ENCODE data around the gene POLR1B.
"Not testable (repeated sequence)": the region's sequence is repeated elsewhere in the genome, so short reads cannot be mapped to it uniquely, and the experiment has no call there.

POLR1B gene

DNA sequence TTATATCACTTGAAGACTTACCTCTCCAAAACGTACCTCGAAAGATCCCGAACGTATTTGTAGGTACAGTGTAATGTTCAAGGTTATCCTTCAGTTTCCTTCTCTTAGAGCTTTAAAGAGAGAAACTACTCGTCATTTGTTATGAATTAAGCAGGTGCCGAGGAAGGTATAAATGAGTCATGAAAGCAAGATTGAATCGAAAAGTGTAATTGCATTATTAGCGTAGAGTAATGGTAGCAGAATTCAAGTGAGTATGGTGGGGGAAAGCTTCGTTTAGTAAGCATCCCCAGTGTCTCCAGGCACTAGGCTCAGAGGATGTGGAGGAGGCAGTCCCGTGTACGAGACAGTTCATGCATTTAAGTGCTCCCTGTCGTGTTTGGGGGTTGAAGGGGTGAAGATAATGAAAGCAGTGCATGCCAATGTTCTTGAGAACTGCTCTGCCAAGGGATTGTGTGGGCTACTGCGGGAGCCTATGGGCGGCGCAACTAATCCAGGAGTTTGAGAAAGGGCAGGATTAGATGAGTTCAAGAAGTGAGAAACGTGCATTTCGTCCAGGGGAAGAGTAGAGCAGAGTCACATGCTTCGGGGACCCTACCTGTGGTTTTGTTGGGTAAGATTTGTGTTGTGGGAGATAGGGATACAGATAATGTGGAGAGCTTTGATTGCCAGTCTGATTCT is 858 bp downstream of the POLR1B start:
- DNase-seq = peak; percentile 14 to 23

GRCh38 chr2:112547333-112547732 is 5.1 kb downstream of the POLR1B start:
- DNase-seq = no peak

GRCh38 chr2:112548980-112549379 is 6.7 kb downstream of the POLR1B start:
- no peak for DNase-seq

- DNase-seq = no peak
These were observed 23.8 kb downstream of the POLR1B start for GRCh38 chr2:112566104-112566503.

DNA sequence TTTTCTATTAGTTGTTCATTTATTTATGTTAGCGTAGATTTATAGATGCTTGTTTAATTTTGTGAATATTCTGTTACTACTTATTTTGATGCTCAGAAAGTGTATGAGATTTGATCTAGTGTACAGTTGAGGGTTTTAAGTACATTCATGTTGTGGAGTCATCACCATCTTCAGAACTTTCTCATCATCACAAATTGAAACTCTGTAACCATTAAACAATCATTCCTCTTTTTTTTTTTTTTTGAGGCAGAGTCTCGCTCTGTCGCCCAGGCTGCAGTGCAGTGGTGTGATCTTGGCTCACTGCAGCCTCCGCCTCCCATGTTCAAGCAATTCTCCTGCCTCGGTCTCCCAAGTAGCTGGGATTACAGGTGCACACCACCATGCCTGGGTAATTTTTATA is 24.2 kb downstream of the POLR1B start:
- not testable (repeated sequence) for DNase-seq

DNA sequence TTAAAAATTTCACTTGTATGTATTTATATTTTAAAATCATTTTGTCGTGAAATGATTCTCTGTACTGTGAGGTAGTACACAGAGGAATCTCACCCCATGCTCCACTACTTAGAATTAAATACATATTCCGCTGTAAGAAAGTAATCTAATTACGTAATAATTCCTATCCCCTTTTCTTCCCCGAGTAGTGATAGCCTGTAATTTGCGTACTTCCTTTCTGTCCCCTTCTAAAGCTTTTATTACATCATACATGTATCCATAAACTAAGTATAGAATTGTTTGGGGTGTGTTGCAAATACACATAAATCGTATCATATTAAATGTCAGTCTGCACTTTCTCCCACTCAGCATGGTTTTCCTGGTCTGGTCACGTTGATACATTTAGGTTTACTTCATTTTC is 29.7 kb downstream of the POLR1B start:
- no peak for DNase-seq

DNA sequence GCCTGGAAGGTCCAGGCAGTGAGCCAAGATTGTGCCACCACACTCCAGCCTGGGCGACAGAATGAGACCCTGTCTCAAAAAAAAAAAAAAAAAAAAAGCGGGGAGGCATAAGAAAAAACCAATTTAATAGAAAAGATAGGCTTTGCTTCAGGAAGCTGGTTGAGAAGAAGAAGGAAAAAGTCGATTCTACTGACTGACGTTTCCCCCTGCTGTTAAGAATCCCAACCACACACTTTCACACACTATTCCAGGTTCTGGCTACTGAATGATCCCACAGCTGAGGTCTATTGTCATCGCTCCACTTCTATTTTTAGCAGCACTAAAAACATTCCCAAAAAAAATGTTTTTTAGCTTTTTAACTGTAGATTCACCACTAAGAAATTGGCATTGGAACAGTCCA is 35.5 kb downstream of the POLR1B start:
- no peak for DNase-seq

DNA sequence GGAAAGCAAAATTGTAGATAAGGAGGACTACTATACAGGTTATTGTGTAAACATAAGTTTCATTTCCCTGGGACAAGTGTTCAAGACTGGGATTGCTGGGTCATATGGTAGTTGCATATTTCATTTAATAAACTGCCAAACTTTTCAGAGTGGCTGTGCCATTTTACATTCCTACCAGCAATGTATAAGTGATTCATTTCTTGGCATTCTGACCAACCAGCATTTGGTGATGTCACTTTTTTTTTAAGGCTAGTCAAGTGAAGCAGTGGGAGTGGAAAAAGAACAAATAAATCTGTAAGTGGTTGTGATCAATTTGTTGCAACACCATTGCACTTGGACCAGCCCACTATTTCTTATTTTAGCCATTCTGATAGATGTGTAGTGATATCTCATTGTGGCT is 37.0 kb downstream of the POLR1B start:
- no peak for DNase-seq

DNA sequence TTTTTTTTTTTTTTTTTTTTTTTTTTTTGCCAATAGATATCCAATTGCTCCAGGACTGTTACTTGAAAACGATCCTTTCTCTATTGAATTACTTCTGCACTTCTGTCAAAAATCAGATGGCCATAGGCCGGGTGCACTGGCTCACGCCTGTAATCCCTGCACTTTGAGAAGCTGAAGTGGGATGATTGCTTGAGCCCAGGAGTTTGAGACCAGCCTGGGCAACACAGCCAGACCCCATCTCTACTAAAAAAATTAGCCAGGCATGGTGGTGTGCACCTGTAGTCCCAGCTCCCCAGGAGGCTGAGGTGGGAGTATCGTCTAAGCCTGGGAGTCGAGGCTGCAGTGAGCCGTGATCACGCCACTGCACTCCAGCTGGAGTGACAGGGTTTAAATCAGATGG is 37.8 kb downstream of the POLR1B start:
- DNase-seq = no peak

GRCh38 chr2:112582314-112582746 is 40.1 kb downstream of the POLR1B start:
- peak; percentile 15 to 33 for DNase-seq

DNA sequence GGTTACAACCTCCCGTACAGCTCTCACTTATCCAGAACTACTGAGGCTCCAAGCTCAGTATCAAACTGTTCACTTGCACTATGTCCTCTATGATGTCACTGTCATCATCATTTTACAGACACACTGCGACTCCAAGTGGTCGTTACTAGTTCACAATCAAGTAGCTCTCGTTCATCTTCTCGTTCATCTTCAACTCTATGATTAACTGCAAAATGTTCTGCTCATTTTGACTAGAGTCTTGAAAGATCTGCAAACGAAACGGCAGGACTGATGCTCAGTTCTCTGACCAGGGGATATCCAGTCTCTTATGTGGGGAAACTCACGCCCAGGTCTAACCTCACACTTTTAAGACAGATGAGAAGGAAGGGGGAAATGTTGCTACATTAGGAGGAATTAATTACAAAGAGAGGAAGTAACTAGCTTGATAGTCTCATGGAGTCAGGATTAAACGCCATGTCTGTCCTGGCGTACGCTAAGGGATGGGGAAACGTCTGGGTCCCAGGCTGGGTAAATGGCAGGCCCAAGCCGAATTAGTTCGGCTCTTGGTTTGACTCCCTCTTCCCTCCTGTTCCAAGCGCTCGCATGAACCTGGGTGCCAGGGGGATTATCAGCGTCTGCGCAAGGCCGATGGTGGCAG is 41.4 kb downstream of the POLR1B start:
- no peak for DNase-seq

DNA sequence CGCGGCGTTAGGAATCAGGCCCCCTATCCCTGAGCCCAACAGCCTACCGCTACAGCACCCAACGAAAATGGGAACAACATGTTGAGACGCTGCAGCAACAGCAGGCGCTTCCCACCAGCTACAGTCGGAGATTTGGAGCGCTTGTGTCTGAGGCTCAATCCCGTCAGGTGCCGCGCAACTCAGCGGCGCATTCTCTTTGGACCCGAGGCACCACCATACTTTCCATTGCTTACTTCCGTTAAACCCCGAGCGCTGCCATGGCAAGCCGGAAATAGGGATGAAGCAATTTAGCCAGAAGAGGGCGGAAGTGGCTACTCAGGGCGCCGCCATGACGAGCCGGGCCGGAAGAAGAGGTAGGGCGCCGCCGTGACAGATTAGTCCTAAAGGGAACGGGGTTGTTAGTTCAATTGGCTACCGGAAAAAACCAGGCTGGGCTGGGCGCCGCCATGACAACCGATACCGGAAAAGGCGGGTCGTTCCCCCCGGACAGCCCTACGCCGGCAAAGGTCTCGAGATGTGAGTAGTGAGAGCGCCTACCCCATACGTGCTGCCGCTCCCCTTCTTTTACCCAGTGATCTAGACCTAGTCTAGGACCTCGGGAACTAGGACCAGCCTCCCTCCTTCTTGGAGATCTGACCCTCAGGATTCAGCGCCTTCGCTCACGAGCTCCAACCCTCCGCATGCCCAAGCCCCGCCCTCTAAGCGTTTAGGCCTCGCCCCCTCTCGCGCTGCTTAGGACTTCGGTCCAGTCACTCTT is 42.0 kb downstream of the POLR1B start, which contains the start of gene CHCHD5:
Gene CHCHD5 (plus strand): TSS at position 476 of the 757 bp plus-strand sequence. CDS start 39 bp downstream, at position 515.
- peak; percentile 91 to 92 for DNase-seq

- no peak for DNase-seq
These were observed 42.6 kb downstream of the POLR1B start for GRCh38 chr2:112584891-112585250.

GRCh38 chr2:112585400-112585799 is 43.1 kb downstream of the POLR1B start:
- DNase-seq = no peak

- DNase-seq = no peak
These were observed 43.7 kb downstream of the POLR1B start for GRCh38 chr2:112585873-112586464.

GRCh38 chr2:112588611-112589045 is 46.4 kb downstream of the POLR1B start:
- no peak for DNase-seq

GRCh38 chr2:112591413-112591812 is 49.1 kb downstream of the POLR1B start:
- no peak for DNase-seq

DNA sequence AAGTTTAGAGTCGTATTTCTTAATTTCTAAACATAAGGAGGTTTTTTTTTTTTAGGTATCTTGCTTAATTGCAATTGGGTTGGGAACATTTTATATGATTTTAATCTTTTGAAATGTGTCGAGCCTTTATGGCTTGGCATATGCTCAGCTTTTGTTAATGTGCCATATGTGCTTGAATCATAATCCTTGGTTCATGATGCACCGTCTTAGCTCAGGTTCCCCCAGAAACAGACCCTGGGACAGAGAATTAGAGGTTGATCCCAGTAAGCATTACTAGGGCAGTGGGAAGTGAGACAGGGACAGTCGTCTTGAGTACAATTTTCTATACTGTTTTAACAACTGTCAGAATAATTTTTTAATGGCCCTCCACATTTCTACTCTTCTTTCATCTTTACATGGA is 51.5 kb downstream of the POLR1B start:
- no peak for DNase-seq

- no peak for DNase-seq
These were observed 55.5 kb downstream of the POLR1B start for GRCh38 chr2:112597537-112598322.

DNA sequence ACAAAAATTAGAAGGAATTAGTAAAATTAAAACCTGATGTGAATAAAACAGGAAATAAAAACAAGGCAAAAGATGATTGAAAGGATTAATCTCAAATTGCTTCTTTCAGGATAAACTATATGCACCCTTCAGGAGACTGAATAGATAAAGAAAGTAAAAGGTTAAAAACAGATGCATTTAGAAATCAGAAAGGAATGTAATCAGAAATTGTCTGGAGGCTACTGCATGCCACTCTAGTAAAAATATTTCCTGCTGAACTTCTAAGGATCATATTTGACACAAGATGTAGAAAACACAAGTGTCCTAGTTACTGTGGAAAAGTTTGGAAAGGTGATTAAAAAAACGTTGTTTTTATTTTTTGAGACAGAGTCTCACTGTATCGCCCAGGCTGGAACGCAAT is 58.4 kb downstream of the POLR1B start:
- no peak for DNase-seq

GRCh38 chr2:112601754-112602153 is 59.5 kb downstream of the POLR1B start:
- no peak for DNase-seq

- DNase-seq = no peak
These were observed 60.7 kb downstream of the POLR1B start for GRCh38 chr2:112602917-112603316.

DNA sequence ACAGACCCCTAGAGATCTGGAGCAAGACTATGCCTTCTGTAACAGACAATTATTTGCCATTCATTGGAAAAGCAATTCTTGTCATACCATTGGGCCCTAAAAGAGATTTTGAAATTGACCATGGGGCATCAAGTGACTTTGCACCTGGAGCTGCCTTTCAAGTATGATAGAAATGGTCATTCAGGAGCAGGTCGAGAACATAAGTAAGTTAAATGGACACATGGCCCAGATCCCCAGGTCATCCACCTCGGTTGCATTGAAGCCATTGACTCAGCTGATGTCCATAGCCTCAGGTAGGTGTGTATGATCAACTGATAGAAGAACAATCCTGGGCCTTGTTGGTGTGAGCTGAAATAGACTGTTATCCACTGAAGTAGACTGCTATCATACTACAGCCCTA is 61.5 kb downstream of the POLR1B start:
- DNase-seq = no peak

Data from stimulated activated CD4-positive, alpha-beta T cell treated with anti-CD3 and anti-CD28 coated beads, Interleukin-2, amount 100 ng/mL, for 24 hours (primary cell).